Skin of body (tissue), 2 donors: ENCODE results near the gene GPR158. TPM values are rescaled to one million over a fixed set of nuclear protein-coding genes. Genes with fewer than 3 reads are reported as not detected.
"Not testable (repeated sequence)": the region's sequence is repeated elsewhere in the genome, so short reads cannot be mapped to it uniquely, and the experiment has no call there.

ENCODE experiments used
- DNase-seq: peaks from one replicate; lab custom pipeline; 2025; lab: John Stamatoyannopoulos, UW
- total RNA-seq: library from RNA; depleted of rRNA; stranded (reverse); fragments of >200 nt; gene quantifications from one replicate; pipeline ENCODE4 v1.2.3, GENCODE V29; 2014

The GPR158 gene
- total RNA-seq, 1 donor from 2014 or later, result 0.10 TPM

- no peak for DNase-seq
Observed at GRCh38 chr10:25296324-25296723, 121.5 kb downstream of the GPR158 start.

GRCh38 chr10:25297466-25297865 lies 122.7 kb downstream of the GPR158 start:
- no peak for DNase-seq

GRCh38 chr10:25300073-25300472 lies 125.3 kb downstream of the GPR158 start:
- DNase-seq, result no peak

GRCh38 chr10:25304606-25305005 lies 129.8 kb downstream of the GPR158 start:
- DNase-seq, result no peak

GRCh38 chr10:25306386-25306785 lies 131.6 kb downstream of the GPR158 start:
- no peak for DNase-seq

- no peak for DNase-seq
Observed at GRCh38 chr10:25308278-25308677, 133.5 kb downstream of the GPR158 start.

- DNase-seq, result not testable (repeated sequence)
Observed at GRCh38 chr10:25317596-25318211, 142.9 kb downstream of the GPR158 start.

GRCh38 chr10:25327273-25327672 lies 152.5 kb downstream of the GPR158 start:
- DNase-seq, result no peak

GRCh38 chr10:25328361-25328760 lies 153.6 kb downstream of the GPR158 start:
- no peak for DNase-seq

- not testable (repeated sequence) for DNase-seq
Observed at GRCh38 chr10:25329587-25329986, 154.8 kb downstream of the GPR158 start.

GRCh38 chr10:25334445-25334844 lies 159.6 kb downstream of the GPR158 start:
- no peak for DNase-seq

GRCh38 chr10:25336330-25336729 lies 161.5 kb downstream of the GPR158 start:
- DNase-seq, result no peak

- DNase-seq, result no peak
Observed at GRCh38 chr10:25338271-25338670, 163.5 kb downstream of the GPR158 start.

GRCh38 chr10:25339966-25340365 lies 165.2 kb downstream of the GPR158 start:
- no peak for DNase-seq

GRCh38 chr10:25349520-25349919 lies 174.7 kb downstream of the GPR158 start:
- DNase-seq, result no peak

GRCh38 chr10:25356609-25357008 lies 181.8 kb downstream of the GPR158 start:
- DNase-seq, result no peak

- no peak for DNase-seq
Observed at GRCh38 chr10:25357269-25357668, 182.5 kb downstream of the GPR158 start.

GRCh38 chr10:25382029-25382810 lies 207.4 kb downstream of the GPR158 start:
- no peak for DNase-seq

GRCh38 chr10:25382901-25383300 lies 208.1 kb downstream of the GPR158 start:
- not testable (repeated sequence) for DNase-seq

GRCh38 chr10:25383686-25384085 lies 208.9 kb downstream of the GPR158 start:
- no peak for DNase-seq

GRCh38 chr10:25384618-25385017 lies 209.8 kb downstream of the GPR158 start:
- DNase-seq, result no peak

- no peak for DNase-seq
Observed at GRCh38 chr10:25388188-25388861, 213.5 kb downstream of the GPR158 start.

GRCh38 chr10:25388862-25389206 lies 214.0 kb downstream of the GPR158 start:
- DNase-seq, result no peak
